MM.1S (cell line): ENCODE data around the gene MIPEP.

ENCODE experiments used
- CTCF ChIP-seq: fragments of 300-600 bp; sonication (generic); IDR thresholded peaks from 2 replicates; pipeline ENCODE4 v1.5.1; 2016; ENCODE audit warnings: antibody characterized with exemption, low read length, mixed read lengths
- EZH2 ChIP-seq: fragments of 300-600 bp; sonication (generic); optimal IDR thresholded peaks from 2 replicates; pipeline ENCODE3; 2017; ENCODE audit warnings: low read depth, mild to moderate bottlenecking, antibody characterized with exemption, low read length, mixed read lengths
- EZH2phosphoT487 ChIP-seq: fragments of 300-600 bp; sonication (generic); IDR thresholded peaks from 2 replicates; pipeline ENCODE4 v1.6.1; 2018; ENCODE audit warnings: antibody characterized with exemption, low read length

- TF ChIP-seq CTCF (no peak), EZH2 (no peak), EZH2phosphoT487 (no peak)
Measured at GRCh38 chr13:23723471-23723870, 165.7 kb downstream of the MIPEP start.
